ENCODE data around the gene WDR74. TPM values are rescaled to one million over a fixed set of nuclear protein-coding genes. Genes with fewer than 3 reads are reported as not detected.

WDR74 gene
- total and polyA plus RNA-seq, 9 of the 15 experiments (the other 6 are each of a cell fraction or from before 2014, with no cell fraction given), result 32.7 to 210 (median 114) TPM

DNA sequence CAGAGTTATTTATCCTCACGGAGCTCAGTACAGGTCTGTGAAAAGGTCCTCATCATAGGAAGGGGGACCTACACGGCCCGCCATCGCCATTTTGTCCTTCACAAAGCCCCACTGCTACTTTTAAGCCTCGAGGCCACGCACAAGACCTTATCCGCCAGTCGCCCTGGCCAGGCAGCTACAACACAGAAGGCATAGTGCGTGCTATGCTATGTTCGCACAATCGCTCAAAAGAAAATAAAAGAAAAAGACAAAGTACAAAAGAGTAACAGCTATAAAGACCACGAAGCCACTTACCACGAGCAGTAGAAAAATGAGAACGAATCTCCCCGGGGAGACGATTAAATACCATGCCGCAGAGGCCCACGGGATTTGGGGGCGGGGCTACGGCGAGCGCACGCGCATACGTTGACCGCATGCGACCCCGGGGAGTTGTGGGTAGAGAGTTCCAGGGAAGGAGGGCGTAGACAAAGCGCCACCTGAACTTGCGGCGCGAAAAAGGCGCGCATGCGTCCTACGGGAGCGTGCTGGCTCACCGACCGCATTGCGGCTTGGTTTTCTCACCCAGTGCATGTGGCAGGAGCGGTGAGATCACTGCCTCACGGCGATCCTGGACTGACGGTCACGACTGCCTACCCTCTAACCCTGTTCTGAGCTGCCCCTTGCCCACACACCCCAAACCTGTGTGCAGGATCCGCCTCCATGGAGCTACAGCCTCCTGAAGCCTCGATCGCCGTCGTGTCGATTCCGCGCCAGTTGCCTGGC lies 16.4 kb upstream of the WDR74 start (continued):
- TF ChIP-seq, protein P1, sequence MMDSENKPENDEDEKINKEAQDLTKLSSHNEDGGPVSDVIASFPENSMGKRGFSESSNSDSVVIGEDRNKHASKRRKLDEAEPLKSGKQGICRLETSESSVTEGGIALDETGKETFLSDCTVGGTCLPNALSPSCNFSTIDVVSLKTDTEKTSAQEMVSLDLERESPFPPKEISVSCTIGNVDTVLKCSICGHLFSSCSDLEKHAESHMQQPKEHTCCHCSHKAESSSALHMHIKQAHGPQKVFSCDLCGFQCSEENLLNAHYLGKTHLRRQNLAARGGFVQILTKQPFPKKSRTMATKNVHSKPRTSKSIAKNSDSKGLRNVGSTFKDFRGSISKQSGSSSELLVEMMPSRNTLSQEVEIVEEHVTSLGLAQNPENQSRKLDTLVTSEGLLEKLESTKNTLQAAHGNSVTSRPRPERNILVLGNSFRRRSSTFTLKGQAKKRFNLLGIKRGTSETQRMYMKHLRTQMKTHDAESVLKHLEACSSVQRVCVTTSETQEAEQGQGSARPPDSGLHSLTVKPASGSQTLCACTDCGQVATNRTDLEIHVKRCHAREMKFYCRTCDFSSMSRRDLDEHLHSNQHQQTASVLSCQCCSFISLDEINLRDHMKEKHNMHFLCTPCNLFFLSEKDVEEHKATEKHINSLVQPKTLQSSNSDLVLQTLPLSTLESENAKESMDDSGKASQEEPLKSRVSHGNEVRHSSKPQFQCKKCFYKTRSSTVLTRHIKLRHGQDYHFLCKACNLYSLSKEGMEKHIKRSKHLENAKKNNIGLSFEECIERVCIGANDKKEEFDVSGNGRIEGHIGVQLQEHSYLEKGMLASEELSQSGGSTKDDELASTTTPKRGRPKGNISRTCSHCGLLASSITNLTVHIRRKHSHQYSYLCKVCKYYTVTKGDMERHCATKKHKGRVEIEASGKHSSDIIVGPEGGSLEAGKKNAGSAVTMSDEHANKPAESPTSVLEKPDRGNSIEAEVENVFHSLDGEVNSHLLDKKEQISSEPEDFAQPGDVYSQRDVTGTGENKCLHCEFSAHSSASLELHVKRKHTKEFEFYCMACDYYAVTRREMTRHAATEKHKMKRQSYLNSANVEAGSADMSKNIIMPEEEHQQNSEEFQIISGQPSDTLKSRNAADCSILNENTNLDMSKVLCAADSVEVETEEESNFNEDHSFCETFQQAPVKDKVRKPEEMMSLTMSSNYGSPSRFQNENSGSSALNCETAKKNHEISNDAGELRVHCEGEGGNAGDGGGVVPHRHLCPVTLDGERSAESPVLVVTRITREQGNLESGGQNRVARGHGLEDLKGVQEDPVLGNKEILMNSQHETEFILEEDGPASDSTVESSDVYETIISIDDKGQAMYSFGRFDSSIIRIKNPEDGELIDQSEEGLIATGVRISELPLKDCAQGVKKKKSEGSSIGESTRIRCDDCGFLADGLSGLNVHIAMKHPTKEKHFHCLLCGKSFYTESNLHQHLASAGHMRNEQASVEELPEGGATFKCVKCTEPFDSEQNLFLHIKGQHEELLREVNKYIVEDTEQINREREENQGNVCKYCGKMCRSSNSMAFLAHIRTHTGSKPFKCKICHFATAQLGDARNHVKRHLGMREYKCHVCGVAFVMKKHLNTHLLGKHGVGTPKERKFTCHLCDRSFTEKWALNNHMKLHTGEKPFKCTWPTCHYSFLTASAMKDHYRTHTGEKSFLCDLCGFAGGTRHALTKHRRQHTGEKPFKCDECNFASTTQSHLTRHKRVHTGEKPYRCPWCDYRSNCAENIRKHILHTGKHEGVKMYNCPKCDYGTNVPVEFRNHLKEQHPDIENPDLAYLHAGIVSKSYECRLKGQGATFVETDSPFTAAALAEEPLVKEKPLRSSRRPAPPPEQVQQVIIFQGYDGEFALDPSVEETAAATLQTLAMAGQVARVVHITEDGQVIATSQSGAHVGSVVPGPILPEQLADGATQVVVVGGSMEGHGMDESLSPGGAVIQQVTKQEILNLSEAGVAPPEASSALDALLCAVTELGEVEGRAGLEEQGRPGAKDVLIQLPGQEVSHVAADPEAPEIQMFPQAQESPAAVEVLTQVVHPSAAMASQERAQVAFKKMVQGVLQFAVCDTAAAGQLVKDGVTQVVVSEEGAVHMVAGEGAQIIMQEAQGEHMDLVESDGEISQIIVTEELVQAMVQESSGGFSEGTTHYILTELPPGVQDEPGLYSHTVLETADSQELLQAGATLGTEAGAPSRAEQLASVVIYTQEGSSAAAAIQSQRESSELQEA (IDR thresholded peaks at IDR 0.05; ENCODE audit: low read depth), result peak; percentile 62; the same call in 1 of the 2 replicates
- no peak for TF ChIP-seq PCBP2 (IDR thresholded peaks at IDR 0.05; ENCODE audit: low read depth, low read length, poor library complexity, severe bottlenecking)
- peak; percentile 44 for TF ChIP-seq HDAC2 (IDR thresholded peaks at IDR 0.05)
- 0 out of 4 replicates have a peak, but pooled peaks of 1 of the 2 experiments have one; percentile 17 for TF ChIP-seq FOXA3 (CRISPR knock-in tag; conservative IDR thresholded peaks at IDR 0.05 in 1 of 2, IDR thresholded peaks at IDR 0.05 in 1 of 2)
- no peak for TF ChIP-seq TAL1 (IDR thresholded peaks at IDR 0.05)
- TF ChIP-seq, protein P2, sequence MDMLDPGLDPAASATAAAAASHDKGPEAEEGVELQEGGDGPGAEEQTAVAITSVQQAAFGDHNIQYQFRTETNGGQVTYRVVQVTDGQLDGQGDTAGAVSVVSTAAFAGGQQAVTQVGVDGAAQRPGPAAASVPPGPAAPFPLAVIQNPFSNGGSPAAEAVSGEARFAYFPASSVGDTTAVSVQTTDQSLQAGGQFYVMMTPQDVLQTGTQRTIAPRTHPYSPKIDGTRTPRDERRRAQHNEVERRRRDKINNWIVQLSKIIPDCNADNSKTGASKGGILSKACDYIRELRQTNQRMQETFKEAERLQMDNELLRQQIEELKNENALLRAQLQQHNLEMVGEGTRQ (CRISPR knock-in tag; IDR thresholded peaks at IDR 0.05), result no peak
- TF ChIP-seq, protein P3, sequence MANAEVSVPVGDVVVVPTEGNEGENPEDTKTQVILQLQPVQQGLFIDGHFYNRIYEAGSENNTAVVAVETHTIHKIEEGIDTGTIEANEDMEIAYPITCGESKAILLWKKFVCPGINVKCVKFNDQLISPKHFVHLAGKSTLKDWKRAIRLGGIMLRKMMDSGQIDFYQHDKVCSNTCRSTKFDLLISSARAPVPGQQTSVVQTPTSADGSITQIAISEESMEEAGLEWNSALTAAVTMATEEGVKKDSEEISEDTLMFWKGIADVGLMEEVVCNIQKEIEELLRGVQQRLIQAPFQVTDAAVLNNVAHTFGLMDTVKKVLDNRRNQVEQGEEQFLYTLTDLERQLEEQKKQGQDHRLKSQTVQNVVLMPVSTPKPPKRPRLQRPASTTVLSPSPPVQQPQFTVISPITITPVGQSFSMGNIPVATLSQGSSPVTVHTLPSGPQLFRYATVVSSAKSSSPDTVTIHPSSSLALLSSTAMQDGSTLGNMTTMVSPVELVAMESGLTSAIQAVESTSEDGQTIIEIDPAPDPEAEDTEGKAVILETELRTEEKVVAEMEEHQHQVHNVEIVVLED (CRISPR knock-in tag; IDR thresholded peaks at IDR 0.05), result peak; percentile 44; the same call in 1 of the 2 replicates
- TF ChIP-seq ZNF23 (CRISPR knock-in tag; IDR thresholded peaks at IDR 0.05), result no peak
- TF ChIP-seq, protein P4, sequence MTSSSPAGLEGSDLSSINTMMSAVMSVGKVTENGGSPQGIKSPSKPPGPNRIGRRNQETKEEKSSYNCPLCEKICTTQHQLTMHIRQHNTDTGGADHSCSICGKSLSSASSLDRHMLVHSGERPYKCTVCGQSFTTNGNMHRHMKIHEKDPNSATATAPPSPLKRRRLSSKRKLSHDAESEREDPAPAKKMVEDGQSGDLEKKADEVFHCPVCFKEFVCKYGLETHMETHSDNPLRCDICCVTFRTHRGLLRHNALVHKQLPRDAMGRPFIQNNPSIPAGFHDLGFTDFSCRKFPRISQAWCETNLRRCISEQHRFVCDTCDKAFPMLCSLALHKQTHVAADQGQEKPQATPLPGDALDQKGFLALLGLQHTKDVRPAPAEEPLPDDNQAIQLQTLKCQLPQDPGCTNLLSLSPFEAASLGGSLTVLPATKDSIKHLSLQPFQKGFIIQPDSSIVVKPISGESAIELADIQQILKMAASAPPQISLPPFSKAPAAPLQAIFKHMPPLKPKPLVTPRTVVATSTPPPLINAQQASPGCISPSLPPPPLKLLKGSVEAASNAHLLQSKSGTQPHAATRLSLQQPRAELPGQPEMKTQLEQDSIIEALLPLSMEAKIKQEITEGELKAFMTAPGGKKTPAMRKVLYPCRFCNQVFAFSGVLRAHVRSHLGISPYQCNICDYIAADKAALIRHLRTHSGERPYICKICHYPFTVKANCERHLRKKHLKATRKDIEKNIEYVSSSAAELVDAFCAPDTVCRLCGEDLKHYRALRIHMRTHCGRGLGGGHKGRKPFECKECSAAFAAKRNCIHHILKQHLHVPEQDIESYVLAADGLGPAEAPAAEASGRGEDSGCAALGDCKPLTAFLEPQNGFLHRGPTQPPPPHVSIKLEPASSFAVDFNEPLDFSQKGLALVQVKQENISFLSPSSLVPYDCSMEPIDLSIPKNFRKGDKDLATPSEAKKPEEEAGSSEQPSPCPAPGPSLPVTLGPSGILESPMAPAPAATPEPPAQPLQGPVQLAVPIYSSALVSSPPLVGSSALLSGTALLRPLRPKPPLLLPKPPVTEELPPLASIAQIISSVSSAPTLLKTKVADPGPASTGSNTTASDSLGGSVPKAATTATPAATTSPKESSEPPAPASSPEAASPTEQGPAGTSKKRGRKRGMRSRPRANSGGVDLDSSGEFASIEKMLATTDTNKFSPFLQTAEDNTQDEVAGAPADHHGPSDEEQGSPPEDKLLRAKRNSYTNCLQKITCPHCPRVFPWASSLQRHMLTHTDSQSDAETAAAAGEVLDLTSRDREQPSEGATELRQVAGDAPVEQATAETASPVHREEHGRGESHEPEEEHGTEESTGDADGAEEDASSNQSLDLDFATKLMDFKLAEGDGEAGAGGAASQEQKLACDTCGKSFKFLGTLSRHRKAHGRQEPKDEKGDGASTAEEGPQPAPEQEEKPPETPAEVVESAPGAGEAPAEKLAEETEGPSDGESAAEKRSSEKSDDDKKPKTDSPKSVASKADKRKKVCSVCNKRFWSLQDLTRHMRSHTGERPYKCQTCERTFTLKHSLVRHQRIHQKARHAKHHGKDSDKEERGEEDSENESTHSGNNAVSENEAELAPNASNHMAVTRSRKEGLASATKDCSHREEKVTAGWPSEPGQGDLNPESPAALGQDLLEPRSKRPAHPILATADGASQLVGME (CRISPR knock-in tag; IDR thresholded peaks at IDR 0.05), result no peak

All from K562 (cell line).